Medulla oblongata (tissue), 1 donor: ENCODE measurements around the gene RNF148.
"Not testable (repeated sequence)": the region's sequence is repeated elsewhere in the genome, so short reads cannot be mapped to it uniquely, and the experiment has no call there.

ENCODE experiments used
- DNase-seq: peaks from one replicate; pipeline ENCODE4 v3.0.0-alpha.2; 2015; ENCODE audit errors: extremely low spot score

RNF148 gene

DNA sequence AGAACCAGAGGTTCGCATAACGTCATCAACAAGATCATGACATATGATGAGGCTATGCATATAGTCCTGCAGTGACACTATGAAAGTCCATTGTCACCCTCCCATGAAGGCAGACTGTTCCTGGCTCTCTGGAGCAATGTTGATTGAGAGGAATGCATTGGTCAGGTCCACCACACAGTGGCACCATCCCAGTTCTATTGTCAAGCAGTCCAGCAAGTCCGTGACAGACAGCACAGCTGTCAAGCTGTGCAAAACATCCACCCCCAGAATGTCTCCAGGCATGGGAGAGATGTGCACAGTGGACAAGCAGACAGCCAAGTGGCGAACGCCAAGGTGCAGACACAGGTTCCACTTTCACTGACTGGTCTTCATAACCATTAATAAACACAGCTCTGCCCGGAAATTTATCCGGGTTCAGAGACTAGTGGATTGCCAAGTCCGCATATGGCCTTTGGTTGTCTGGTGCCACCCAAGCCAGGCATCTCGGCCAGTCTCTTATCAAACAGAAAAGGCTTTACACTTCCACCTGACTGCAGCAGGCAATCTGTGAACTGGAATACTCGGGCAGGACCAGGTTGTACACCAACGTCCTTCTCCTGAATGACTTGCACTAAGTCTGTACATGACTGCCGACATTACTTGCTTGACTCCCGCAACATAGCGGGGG is 11.0 kb downstream of the RNF148 start:
- DNase-seq = no peak

DNA sequence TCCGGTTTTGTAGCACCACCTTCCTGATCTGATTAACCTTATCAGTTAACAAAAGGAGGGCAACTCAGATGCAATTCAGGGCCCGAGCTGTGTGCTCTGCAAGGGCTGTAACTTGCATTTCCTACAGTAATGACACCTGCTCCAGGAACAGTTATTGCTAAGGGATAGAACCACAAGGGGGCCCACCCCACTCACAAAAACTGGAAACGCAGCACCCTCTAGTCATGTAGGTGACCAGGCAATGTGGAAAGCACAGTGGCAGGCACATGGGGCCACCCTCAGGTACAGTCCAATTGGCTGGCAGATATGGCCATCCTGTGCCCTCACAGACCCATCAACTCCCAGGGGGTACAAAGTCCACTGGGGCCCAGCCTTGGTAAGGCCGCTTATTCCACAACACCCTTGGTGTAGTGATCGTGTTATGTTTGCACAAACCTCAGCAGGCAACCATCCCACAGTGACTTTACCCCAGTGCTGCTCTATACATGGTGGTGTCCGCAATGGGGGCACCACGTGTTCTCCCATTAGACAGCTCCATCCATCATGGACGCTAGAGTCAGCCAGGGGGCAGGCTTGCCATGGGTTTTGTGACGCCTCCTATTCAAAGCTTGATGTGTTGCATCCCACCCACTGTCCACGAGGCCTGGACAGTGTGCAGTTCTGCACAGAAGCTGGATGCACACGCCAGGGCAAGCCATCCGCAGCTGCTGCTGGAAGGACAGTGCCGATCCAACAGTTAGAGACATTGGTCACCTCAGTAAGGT is 13.2 kb downstream of the RNF148 start:
- no peak for DNase-seq

DNA sequence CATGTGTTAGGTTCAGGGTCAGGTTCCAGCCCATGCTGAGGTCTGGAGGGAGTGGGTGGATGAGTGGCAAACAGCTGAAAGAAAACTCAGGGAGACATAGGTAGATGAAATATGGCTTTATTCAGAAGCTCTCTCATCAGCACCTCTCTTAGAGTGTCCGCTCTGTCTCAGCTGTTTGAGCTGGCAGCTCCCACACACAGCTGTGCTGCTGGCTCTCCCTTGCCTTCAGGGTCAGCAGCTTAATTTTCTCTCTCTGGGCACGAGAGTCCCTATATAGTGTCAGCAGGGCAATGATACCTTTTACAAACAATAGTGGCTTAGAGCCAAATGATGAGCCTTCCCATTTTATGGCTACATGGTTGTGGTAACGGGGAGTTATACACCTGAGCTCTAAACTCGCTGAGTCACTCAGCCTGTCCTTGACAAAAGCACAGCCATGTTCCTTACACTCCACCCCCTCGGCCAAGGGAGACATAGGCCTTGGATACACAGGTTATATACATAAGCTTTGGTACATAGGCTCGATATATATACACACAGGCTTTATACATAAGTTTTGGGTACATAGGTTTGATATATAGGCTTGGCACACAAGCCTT is 14.2 kb downstream of the RNF148 start:
- DNase-seq = no peak

DNA sequence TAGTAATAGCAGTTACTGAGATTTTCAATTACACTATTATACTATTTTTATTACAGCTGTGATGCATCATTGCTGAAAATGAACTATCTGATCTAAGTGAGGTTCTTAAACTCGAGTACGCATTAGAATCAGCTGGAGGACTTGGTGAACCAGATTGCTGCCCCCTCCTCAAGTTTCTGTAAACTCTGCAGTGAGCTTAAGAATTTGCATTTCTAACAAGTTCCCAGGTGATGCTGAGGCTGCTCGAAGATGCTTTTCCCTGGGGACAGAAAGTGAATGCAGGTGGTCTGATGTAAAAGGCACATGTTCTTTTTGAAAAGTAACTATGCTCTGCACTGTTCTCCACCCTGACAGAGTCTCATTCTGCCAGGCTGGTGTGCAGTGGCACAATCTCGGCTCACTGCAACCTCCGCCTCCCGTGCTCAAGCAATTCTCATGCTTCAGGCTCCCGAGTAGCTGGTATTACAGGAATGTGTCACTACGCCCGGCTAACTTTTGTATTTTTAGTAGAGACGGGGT is 16.3 kb downstream of the RNF148 start:
- no peak for DNase-seq

DNA sequence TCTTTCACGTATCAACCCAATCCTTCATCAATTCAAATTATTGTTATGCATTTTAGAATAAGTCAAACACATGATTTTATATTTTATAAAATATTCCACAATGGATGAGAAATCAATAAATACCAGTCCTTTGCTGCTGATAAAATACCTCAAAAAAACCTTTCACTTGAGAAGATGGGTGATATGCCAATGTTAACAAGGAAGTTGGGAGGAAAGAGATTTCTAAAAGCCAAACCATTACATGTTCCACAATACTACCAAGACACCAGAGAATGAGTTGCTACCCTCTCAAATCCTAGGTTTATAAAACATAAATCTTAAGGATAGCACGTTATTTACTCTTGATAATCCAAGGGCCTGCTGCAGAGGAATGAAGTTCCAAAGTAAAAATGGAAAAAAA is 18.2 kb downstream of the RNF148 start:
- DNase-seq = no peak

DNA sequence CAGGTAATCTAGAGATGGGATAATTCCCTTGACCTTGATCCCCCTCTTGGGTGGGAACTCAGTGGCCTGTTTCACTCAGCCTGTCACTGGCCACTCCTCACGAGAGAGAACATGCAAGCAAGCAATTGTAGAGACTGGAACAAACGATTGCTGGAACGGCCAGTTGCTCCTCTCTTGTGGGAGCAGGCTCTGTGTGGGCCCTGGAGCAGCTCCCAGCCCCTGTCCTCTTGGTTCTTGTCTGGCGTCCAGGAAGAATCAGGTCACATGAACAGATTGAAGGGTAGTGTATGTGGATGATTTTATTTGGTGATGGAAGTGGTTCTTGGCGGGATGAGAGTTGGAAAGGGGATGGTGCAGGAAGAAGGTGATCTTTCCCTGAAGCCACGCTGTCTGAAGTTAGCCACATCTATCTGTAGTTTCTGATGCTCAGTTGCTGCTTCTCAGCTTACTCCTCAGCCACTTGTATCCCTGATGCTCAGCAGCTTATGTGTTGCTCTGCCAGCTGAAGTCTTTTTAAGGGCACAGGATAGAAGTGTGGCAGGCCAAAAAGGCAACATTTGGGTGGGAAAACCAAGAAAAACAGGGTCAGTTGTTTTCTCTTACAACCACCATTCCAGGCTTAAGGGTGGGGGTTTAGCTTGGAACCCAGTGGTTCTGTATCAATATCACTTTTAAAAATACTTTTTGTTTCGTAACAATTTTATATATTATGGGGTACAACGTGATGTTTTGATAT is 19.7 kb downstream of the RNF148 start:
- no peak for DNase-seq

DNA sequence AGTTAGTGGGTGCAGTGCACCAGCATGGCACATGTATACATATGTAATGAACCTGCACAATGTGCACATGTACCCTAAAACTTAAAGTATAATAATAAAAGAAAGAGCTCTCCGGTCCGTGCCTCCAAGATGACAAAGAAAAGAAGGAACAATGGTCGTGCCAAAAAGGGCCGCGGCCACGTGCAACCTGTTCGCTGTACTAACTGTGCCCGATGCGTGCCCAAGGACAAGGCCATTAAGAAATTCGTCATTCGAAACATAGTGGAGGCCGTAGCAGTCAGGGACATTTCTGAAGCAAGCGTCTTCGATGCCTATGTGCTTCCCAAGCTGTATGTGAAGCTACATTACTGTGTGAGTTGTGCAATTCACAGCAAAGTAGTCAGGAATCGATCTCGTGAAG is 21.5 kb downstream of the RNF148 start:
- DNase-seq = not testable (repeated sequence)

DNA sequence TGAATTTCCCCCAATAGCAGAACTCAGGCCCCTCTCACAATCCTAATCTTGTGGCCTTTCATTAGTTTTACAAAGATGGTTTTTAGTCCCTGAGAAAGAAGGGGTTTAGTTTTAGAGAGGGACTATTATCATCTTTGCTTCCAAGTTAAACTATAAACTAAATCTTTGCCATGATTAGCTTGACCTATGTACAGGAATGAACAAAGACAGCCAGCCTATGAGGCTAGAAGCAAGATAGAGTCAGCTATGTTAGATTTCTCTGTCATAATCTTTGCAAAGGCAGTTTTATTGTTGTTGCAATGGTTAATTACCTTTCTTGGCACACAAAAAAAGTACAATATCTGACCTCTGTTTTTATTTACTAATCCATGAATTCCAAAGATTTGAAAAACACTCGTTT is 22.9 kb downstream of the RNF148 start:
- DNase-seq = no peak

DNA sequence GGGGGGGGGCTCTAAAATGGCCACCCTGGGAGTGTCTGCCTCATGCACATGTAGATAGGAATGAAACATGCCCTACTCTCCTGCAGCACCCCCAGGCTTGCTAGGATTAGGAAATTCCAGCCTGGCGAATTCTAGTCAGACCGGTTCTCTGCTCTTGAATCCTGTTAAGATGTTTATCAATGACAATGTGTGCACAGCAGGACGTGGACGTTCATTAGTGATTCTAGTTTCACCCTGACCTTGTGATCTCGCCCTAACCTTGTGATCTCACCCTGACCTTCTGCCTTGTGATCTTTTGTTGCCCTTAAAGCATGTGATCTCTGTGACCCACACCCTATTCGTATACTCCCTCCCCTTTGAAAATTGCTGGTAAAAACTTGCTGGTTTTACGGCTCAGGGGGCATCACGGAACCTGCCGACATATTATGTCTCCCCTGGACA is 23.4 kb downstream of the RNF148 start:
- not testable (repeated sequence) for DNase-seq

DNA sequence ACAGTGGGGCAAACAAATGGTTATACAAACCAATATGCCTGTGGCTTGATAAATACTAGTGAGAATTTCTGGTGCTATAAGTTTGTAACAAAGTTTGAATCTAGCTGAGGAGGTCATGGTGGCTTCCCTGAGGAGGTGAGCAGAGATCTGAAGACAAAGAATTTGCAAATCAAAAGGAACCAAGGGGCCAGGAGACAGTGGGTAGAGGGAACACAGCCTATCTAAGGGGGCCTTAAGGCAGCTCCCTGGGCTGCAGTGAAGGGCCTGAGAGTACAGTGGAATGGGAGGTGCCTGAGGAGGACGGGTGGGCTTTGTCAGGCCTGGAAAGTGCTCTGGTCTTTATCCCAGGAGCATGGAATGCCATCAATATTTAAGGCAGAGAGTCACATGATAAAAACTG is 25.6 kb downstream of the RNF148 start:
- no peak for DNase-seq

DNA sequence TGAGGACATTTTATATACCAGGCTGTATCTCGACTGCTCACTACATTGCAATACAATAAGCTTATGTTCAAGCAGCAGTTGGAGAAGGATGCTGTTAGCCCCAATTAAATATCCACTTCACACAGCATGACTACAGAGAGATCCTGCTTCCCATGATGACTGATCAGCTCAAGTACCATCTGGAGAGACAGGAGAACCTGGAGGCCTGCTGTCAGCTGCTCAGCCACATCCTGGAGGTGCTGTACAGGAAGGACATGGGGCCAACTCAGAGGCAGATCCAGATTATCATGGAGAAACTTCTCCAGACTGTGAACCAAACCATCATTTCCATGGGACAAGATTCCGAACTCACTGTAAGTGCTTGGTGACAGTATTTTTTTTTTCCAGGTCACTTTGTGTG is 26.3 kb downstream of the RNF148 start:
- no peak for DNase-seq

DNA sequence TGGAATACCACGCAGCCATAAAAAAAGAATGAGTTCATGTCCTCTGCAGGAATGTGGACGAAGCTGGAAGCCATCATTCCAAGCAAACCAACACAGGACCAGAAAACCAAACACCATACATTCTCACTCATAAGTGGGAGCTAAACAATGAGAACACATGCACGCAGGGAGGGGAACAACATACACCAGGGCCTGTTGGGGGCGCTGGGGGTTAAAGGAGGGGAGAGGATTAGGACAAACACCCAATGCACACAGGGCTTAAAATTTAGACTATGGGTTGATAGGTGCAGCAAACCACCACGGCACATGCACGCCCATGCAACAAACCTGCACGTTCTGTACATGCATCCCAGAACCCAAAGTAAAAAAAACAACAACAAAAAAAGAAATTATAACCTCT is 27.1 kb downstream of the RNF148 start:
- DNase-seq = no peak

DNA sequence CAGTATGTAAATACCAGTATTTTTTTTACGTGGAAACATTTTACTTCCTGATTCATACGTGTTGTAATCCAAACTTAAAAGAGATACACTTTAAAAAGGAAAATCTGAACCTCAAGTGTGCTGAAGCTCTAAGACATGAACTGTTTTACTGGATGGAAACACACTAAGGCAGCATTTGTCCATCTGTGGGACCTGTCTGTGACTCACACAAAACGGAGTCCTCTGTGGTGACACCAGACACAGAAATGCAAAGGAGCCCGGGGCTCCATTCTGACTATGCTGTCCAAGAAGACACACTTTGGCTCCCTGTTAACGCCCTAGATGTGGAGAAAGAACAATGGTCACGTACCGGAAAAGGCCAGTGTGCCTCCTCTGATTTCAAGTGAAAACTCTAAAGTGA is 27.7 kb downstream of the RNF148 start:
- DNase-seq = no peak

DNA sequence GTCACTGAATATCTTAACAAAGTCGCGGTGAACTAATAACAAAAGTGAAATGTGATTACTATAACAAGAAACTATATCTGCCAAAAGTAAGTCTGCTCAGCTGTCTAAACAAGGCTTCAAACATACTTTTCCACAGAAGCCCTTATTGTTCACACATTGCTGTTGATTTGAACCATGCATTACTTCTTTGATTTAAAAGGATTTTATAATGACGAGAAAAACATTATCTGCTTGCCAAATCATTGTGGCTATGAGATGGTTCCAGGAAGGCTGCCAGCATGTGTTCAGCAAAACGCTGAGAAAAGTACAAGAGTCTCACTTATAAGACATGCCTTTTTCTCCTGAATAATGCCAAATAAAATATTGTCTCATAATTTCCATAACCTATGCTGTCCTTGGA is 28.2 kb downstream of the RNF148 start:
- DNase-seq = no peak

DNA sequence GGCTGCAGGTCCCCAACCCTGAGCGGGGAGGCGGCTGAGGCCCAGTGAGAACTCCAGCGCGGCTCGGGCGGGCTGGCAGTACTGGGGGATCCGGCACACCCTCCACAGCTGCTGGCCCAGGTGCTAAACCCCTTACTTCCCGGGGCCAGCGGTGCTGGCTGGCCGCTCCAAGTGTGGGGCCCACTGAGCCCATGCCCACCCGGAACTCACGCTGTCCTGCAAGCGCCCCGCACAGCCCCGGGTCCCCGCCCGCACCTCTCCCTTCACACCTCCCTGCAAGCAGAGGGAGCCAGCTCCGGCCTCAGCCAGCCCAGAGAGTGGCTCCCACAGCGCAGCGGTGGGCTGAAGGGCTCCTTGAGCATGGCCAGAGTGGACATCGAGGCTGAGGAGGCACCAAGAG is 28.8 kb downstream of the RNF148 start:
- no peak for DNase-seq

DNA sequence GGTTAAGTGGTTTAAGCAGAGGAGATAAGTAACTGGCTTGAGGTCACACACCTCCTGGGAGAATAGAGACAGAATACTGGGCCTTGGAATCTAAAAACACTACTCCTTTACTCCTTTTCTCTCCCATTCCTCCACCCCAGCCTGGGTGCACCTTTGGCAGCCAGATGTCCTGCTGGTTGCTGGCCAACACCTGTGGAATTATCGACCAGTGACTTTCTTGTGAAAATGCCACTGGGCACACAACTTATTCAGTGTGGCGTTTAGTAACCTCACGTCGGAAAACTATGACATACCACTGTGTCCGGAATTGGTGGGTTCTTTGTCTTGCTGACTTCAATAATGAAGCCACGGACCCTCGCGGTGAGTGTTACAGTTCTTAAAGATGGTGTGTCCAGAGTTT is 30.2 kb downstream of the RNF148 start:
- DNase-seq = no peak

DNA sequence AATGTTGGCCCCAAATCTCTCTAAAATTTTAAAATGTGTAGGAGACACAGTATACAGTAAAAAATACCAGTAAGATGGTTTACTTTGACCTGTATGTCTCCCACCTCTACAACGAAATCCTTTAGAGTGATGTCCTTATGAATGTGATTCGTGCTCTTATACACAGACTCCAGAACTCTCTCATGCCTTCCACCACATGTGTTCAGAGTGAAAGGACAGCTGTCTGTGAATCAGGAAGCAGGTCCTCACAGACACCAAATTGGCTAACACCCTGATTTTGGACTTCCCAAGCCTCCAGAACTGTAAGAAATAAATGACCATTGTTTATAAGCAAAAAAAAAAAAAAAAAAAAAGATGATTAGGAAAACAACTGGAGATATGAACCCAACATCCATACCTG is 39.0 kb downstream of the RNF148 start:
- DNase-seq = no peak

DNA sequence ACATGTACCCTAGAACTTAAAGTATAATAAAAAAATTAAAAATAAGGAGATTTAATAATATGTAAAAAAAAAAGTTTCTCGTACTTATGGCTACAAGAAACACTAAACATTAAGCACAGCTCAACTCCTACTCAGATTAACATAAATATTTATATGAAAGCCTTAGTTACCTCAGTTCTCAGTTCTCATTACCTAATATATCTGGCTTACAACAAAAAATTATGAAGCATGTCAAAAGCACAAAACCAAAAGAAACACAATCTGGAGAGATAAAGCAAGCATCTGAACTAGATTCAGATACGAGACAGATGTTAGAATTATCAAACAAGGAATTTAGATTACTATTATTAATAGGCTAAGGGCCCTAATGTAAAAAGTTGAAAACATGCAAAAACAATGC is 43.9 kb downstream of the RNF148 start:
- no peak for DNase-seq

DNA sequence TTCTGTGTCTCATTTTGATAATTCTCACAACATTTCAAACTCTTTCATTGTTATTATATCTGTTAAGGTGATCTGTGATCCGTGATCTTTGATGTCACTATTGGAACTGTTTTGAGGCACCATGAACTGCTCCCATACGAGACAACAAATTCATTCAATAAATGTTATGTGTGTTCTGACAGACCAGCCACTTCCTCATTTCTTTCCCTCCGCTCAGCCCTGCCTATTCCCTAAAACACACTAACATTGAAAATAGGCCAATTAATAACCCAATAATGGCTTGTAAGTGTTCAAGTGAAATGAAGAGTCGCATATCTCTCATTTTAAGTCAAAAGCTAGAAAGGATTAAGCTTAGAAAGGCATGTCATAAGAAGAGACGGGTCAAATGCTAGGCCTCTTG is 49.0 kb downstream of the RNF148 start:
- DNase-seq = no peak

DNA sequence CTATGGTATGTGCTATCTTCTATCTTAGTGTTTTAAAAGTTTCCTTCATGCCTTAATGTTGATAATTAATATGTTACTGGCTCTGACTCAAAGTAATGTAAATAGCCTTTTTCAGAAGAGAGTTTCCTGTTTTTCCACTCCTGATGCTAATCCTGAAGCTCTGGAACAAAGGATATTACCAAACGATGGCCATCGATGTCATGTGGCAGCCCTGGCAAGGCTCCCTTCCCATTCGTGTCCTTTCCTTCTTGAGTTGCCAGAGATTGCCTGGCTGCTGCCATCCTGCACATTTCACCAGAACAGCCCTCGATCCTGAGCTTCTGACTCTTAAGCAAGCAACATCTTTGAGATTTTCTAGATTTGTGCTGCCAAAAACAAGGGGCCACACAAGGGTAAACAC is 49.8 kb downstream of the RNF148 start:
- DNase-seq = no peak
